Hepatic stellate cell (primary cell): ENCODE data around the gene RBM41.
"Not testable (repeated sequence)": the region's sequence is repeated elsewhere in the genome, so short reads cannot be mapped to it uniquely, and the experiment has no call there.

Source experiments
- DNase-seq: peaks from one replicate; pipeline ENCODE4 v3.0.0; 2011; ENCODE audit warnings: low spot score

Gene RBM41

GRCh38 chrX:107118322-107119147 is at the start of gene RBM41:
Gene RBM41, minus strand, starts transcription at chrX:107118822. Its CDS starts 49 bp downstream, at chrX:107118773.
- peak; percentile 17 for DNase-seq

GRCh38 chrX:107168257-107168656 is 49.6 kb upstream of the RBM41 start:
- DNase-seq: no peak

- no peak for DNase-seq
These were observed 48.7 kb upstream of the RBM41 start for GRCh38 chrX:107167163-107167921.

- DNase-seq: not testable (repeated sequence)
These were observed 39.0 kb upstream of the RBM41 start for GRCh38 chrX:107157618-107158017.

- DNase-seq: not testable (repeated sequence)
These were observed 37.2 kb upstream of the RBM41 start for GRCh38 chrX:107155621-107156430.

GRCh38 chrX:107154787-107155620 is 36.4 kb upstream of the RBM41 start:
- DNase-seq: no peak

- DNase-seq: no peak
These were observed 34.4 kb upstream of the RBM41 start for GRCh38 chrX:107153005-107153404.

GRCh38 chrX:107146670-107147069 is 28.0 kb upstream of the RBM41 start:
- DNase-seq: no peak

GRCh38 chrX:107135965-107136307 is 17.3 kb upstream of the RBM41 start:
- DNase-seq: no peak

- DNase-seq: no peak
These were observed 16.7 kb upstream of the RBM41 start for GRCh38 chrX:107135049-107135964.

- DNase-seq: no peak
These were observed 5.1 kb upstream of the RBM41 start for GRCh38 chrX:107123750-107124149.

GRCh38 chrX:107119283-107119682 is 661 bp upstream of the RBM41 start:
- DNase-seq: no peak

GRCh38 chrX:107117993-107118321 is 665 bp downstream of the RBM41 start:
- DNase-seq: no peak

GRCh38 chrX:107107459-107107858 is 11.2 kb downstream of the RBM41 start:
- no peak for DNase-seq

- no peak for DNase-seq
These were observed 15.6 kb downstream of the RBM41 start for GRCh38 chrX:107102980-107103379.

GRCh38 chrX:107076158-107076557 is 42.5 kb downstream of the RBM41 start:
- no peak for DNase-seq

- not testable (repeated sequence) for DNase-seq
These were observed 60.9 kb downstream of the RBM41 start for GRCh38 chrX:107057731-107058130.

- no peak for DNase-seq
These were observed 63.6 kb downstream of the RBM41 start for GRCh38 chrX:107054978-107055377.

GRCh38 chrX:107050195-107050709 is 68.4 kb downstream of the RBM41 start:
- no peak for DNase-seq

- DNase-seq: no peak
These were observed 71.0 kb downstream of the RBM41 start for GRCh38 chrX:107047622-107048021.
